Mammary epithelial cell (primary cell): Measurements from ENCODE around the gene INPP4A.

Experiments
- EZH2 ChIP-seq: IDR thresholded peaks from 2 replicates; pipeline ENCODE4 v1.6.1; 2012; ENCODE audit warnings: low read length, inconsistent platforms, borderline replicate concordance
- TF ChIP-seq, protein P1 (sequence below), 2 donors: IDR thresholded peaks in 1 of 2; conservative IDR thresholded peaks in 1 of 2; 2 replicates each; pipeline ENCODE4 v1.5.1; 2011 to 2012; ENCODE audit warnings: inconsistent platforms in 2 of 2, low read length in 2 of 2, mild to moderate bottlenecking in 2 of 2, control low read depth in 1 of 2, low read depth in 1 of 2; ENCODE audit not compliant: insufficient read depth in 1 of 2; ENCODE audit errors: extremely low read depth in 1 of 2

DNA sequence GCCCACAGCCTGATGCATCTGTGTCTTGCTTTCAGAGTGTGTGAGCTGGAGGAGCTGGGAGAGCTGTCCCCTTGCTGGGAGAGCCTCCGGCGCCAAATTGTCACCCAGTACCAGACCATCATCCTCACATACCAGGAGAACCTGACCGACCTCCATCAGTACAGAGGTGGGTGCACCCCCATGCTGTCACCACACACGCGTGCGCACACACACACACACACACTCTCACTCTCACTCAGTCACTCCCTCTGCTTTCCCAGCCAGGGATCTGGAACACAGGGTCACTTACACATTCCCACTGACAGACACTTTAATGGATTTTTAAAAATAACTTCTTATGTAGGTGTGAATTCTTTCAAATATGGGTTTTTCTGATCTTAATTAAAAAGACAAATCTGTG lies 99.2 kb downstream of the INPP4A start:
- TF ChIP-seq, protein P1, sequence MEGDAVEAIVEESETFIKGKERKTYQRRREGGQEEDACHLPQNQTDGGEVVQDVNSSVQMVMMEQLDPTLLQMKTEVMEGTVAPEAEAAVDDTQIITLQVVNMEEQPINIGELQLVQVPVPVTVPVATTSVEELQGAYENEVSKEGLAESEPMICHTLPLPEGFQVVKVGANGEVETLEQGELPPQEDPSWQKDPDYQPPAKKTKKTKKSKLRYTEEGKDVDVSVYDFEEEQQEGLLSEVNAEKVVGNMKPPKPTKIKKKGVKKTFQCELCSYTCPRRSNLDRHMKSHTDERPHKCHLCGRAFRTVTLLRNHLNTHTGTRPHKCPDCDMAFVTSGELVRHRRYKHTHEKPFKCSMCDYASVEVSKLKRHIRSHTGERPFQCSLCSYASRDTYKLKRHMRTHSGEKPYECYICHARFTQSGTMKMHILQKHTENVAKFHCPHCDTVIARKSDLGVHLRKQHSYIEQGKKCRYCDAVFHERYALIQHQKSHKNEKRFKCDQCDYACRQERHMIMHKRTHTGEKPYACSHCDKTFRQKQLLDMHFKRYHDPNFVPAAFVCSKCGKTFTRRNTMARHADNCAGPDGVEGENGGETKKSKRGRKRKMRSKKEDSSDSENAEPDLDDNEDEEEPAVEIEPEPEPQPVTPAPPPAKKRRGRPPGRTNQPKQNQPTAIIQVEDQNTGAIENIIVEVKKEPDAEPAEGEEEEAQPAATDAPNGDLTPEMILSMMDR (conservative IDR thresholded peaks at IDR 0.05 in 1 of 2, IDR thresholded peaks at IDR 0.05 in 1 of 2; ENCODE audit: extremely low read depth in 1 of 2, insufficient read depth in 1 of 2, low read depth in 1 of 2, low read length in 2 of 2), result no peak
- no peak for TF ChIP-seq EZH2
